ENCODE data around the gene CLEC18A.
"Not testable (repeated sequence)": the region's sequence is repeated elsewhere in the genome, so short reads cannot be mapped to it uniquely, and the experiment has no call there.

- TF ChIP-seq RCOR1 (IDR thresholded peaks at IDR 0.05; ENCODE audit: low read depth, low read length); RAD21 (conservative IDR thresholded peaks at IDR 0.05 in 1 of 2, IDR thresholded peaks at IDR 0.05 in 1 of 2); HEYL (CRISPR knock-in tag; IDR thresholded peaks at IDR 0.05); EP300 (IDR thresholded peaks at IDR 0.05); REST (IDR thresholded peaks at IDR 0.05); POLR2A (IDR thresholded peaks at IDR 0.05; ENCODE audit: low read length); CTCF (IDR thresholded peaks at IDR 0.05): not testable (repeated sequence)
These were observed 61.8 kb downstream of the CLEC18A start for GRCh38 chr16:70012951-70013350.
